ENCODE results near the gene TMEM91.
"Not testable (repeated sequence)": the region's sequence is repeated elsewhere in the genome, so short reads cannot be mapped to it uniquely, and the experiment has no call there.

TMEM91 gene

DNA sequence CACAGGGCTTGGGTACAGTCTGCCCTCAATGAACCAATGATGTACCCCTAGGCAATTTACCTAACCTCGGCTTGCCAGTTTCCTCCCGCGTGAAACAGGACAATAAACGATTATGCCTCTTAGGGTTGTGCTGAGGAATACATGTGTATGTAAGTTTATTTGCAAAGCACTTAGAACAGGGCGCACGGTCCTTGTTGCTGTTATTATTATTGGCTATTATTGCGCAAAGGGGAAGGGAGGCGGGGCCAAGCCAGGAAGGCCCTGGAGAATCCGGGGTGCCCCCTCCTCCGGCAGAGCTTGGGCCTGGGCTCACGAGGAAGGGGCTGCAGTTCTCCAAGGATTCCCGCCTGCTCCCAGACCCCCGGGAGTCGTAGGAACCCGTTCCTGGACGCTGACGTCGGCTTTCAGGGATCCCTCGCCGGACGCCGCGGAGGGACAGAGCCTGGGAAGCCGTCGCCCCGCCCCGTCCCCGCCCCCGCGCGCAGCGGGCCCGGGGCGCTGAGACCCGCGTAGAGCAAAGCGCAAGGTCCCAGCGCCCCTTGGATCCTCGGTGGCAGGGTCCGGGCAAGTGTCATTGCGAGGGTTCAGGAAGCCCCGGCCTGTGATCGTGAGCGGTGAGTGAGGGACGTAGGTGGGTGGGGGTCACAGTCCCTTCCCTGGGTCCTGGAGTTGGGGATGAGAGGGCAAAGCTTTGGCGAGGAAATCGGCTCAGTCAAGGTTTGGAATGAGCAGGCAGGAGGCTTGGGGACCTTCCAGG lies at the start of gene TMEM91:
TMEM91 (plus strand) TSS at position 293 of the 757 bp plus-strand sequence. CDS start 1,777 bp downstream, outside the sequence.
- FAIRE-seq = no peak

DNA sequence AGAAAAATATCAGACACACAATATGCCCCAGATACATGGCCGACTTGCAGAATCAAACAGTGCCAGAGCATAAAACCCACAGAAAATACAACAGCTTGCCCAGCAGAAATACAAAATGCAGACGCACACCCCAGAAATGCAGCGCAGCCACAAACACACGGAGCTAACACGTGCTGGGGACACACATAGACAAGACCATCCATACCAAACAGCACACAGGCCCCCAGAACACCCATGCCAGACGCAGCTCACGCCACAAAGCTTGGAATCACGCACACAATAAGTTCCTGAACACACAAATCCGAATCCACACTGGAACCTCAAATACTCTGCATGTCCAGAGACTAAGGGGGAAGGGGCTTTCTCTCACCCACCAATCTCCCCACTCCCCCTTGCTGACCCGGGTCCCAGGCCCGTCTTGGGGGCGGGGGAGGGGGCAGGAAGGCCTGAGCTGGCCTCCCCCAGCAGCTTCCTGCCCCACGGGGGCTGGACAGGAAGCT lies 49.2 kb upstream of the TMEM91 start:
- no peak for FAIRE-seq

DNA sequence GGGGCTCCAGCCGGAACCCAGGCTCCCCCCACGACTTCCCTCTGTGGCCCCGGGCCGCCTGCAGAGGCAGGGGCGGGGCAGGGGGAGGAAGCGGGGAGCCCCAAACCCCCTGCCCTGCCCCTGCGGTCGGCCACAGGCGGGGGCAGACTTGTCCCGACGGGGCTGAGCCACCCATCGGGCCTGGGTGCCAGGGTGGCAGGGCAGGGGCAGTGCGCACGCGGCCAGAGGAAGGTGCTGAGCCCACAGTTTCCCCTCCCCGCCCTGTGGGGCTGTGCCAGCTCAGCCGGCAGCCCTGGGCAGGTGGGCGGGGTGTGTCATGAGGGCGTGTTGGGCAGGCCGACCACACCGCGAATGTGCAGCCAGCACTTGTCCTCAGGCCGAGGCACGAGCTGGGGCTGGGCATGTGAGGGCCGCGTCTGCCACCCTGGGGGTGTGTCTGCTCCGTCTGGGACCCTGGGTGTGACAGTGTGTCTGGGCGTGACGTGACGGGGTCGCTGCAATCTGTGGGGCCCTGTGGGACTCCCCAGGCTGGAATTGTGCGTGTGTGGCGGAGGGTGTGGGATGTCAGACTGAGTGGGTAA lies 48.7 kb upstream of the TMEM91 start:
- FAIRE-seq = no peak

DNA sequence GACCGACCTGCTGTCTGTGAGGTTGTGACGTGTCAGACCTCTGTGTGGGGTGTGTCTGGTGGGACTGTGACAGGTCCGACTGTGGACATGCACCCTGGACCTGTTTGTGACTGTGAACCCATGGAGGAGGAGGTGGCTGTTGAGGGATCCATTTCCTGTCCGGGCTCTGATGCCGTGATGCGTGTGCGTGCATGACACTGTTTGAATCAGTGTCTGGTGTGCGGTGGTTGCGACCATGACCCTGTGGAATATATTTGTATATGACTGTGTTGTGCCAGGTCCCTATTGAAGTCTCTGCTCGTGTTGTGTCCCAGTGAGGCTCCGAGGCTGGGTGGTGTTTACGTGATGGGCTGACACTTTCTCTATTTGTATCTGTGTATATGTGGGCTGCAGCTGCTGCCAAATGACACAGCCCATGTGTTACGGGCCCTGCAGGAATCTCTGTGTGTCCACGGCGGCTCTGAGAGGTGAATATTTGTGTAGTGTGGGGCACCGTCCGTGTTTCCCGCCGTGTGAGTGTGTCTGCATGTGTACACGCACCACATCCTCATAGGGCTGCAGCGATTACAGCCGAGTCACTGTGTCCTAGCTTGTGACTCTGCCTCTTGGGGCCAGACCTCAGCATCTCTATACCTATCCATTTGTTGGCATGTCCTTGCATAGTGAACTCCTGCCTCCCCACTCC lies 48.0 kb upstream of the TMEM91 start:
- FAIRE-seq = no peak

DNA sequence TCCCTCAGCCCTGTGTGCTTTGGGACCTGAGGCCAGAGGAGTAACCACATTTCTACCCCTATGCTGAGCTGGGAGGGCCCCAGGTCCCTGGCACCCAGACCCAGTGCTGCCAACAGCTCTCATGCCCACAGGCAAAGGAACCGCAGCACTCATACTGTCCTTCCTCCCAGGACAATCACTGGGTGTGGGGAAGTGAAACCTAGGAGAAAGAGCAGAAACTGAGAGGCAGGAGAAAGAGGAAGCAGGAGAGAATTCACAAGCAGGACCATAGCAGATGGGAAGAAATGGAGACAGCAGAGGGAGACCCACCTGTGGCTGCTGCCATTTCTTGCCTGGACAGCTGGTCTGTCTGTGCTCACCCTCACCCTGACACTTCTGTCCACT lies 47.5 kb upstream of the TMEM91 start:
- FAIRE-seq = no peak

DNA sequence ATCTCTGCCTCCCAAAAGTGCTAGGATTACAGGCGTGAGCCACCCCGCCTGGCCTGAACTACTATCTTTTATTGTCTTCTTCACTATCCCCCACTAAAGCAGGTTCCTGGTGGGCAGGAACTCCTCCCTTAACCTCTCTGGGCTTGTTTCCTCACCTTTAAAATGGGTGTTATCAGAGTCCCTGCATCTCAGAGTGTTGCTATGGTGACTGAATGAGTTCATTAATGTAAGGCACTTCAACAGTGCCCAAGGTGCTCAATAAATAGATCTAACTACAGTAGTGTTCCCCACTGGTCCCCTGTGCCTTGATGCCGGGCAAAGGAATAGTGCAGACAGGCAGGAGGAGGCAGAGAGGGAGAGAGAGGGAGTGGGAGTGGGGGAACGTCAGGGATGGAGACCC lies 45.9 kb upstream of the TMEM91 start:
- FAIRE-seq = no peak

DNA sequence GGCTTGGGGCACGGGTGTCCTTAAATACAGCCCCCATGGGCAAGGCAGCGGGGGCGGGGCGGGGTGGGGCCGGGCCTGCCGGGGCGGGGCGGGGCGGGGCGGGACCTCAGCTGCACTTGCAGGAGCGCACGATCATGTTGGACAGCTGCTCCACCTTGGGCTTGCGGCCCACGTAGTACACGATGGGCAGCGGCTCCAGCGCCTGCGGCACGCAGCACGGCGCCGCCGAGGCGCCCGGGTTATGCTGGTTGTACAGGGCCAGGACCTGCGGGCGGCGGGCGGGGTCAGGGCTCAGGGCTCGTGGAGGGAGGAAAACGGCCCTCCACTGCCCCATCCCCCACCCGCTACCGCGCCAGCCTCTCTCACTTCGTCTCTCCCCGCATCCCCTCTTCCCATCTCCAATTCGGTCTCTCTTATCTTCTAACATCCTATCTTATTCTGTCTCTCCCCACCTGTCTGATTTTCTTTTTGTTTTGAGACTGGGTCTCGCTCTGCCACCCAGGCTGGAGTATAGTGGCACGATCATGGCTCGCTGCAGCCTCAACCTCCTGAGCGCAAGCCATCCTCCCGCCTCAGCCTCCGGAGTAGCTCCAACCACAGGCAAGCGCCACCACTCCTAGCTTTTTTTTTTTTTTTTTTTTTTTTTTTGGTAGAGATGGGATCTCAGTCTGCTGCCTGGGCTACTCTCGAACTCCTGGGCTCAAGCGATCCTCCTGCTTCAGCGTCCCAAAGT lies 45.2 kb upstream of the TMEM91 start:
- FAIRE-seq = no peak

DNA sequence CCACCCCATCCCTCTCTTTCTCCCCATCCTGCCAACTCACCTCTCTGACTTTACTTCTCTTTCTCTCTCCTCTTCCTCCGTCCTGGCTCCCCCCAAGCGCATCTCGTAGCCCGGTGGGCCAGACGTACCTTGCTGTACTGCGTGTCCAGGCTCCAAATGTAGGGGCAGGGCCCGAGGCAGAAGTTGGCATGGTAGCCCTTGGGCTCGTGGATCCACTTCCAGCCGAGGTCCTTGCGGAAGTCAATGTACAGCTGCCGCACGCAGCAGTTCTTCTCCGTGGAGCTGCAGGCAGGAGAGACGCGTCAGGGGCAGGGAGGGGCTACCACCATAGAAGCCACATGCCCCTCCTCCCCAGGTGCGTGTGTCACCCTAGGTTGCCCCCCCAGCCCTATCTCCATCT lies 44.3 kb upstream of the TMEM91 start:
- no peak for FAIRE-seq

DNA sequence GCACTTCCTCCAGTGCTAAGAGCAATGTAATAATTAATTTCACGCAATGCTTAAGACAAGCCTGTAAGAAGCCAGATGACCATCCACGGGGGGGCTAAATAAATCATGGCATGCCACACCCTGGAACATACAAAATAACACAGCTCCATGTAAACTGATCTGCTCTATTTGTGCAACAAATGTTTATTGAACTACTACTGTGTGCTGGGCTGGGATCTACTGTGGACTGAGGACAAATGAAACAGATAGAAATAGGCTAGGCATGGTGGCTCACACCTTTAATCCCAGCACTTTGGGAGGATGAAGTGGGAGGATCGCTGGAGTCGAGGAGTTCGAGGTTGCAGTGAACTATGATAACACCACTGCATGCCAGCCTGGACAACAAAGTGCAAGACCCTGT lies 43.9 kb upstream of the TMEM91 start:
- FAIRE-seq = no peak

DNA sequence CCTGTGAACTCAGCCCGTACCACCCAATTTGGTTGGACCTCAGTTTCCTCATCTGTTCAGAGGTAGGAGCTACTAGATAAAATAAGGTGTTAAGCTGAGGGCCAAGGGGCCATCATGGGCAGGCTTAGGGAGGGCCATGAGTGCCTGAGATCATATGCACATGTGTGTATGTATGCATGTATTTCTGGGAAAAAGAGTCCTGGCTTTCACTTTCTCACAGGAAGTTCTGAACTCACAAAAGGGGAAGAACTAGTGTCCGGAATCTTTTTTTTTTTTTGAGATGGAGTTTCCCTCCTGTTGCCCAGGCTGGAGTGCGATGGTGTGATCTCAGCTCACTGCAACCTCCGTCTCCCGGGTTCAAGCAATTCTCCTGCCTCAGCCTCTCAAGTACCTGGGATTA lies 41.5 kb upstream of the TMEM91 start:
- no peak for FAIRE-seq

DNA sequence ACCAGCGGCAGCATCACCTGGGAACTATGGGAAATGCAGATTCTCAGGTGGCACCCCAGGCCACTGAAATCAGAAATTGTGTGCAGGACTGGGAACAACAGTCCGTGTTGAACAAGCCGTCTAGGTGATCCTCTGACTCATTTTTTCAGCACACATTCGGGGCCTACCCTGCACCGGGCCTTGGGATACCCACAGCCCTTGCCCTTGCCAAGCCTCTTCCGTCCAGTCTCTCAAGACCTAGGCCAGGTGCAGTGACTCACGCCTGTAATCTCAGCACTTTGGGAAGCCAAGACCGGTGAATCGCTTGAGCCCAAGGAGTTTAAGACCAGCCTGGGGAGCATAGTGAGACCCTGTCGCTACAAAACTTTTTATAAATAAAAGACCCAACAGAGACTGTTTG lies 40.9 kb upstream of the TMEM91 start:
- FAIRE-seq = no peak

DNA sequence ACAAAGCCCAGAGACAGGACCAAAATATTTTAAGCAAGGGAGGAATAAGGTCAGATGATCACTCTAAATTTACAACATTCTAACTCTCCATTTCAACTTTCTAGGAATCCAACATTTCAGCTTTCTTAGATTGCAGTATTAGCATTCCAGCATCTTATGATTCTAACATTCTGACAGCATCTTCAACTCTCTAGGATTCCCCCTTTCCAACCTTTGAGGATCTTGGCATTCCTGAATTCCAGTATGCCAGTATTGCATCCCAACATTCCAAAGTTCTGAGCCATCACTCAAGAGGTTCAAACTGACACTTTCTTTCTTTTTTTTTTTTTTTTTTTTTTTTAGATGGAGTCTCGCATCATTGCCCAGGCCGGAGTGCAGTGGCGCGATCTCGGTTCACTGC lies 36.4 kb upstream of the TMEM91 start:
- no peak for FAIRE-seq

DNA sequence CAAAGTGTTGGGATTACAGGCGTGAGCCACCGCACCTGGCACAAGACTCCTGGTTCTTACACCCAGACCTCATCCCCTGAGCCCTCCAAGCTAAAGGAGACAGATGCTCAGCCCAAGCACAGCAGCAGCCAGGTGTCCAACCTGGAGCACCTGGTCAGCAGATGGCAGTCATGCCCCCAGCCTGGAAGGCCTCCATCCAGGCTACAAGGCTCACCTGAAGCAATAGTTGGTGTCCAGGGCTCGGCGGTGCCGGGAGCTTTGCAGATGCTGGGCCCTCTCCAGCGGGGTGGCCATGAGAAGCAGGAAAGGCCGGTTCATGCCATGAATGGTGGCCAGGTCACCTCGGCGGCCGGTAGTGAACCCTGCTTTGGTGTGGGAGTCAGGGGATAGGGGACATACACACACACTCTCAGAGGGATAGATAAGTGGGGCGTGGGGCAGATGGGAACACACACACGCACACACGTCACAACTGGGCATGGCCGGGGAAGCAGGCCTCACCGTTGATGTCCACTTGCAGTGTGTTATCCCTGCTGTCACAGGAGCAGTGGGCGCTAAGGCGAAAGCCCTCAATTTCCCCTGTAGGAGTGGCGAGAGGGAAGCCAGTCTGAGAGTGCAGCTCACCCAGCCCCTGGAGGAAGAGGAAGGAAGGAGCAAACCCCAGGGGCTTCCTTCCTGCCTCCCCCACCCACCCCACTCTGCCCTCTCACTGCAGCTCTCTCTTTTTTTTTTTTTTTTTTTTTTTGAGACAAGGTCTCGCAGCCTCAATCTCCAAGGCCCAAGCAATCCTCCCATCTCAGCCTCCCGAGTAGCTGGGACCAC lies 34.5 kb upstream of the TMEM91 start:
- no peak for FAIRE-seq

DNA sequence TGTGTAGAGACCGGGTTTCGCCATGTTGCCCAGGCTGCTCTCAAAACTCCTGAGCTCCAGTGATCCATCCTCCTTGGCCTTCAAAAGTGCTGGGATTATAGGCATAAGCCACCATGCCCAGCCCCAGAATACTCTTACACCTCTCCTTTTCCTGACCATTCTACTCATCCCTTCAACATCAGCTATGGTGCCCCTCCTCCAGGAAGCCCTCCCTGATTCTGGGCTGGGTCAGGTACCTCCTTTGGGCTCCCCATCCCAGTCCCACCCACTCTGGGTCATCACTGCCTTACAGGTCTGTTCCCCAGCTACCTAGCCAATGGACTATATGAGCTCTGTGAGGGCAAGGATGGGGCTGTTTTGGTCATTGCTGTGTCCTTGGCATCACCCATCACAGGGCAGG lies 32.2 kb upstream of the TMEM91 start:
- FAIRE-seq = no peak

DNA sequence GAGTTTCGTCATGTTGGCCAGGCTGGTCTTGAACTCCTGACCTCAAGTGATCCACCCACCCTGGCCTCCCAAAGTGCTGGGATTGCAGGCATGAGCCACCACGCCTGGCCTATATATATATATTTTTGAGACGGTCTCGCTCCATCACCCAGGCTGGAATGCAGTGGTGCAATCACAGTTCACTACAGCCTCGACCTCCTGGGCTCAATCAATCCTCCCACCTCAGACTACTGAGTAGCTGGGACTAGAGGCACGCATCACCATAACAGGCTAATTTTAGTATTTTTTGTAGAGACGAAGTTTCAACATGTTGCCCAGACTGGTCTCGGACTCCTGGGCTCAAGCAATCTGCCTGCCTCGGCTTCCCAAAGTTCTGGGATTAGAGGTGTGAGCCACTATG lies 29.4 kb upstream of the TMEM91 start:
- FAIRE-seq = not testable (repeated sequence)

DNA sequence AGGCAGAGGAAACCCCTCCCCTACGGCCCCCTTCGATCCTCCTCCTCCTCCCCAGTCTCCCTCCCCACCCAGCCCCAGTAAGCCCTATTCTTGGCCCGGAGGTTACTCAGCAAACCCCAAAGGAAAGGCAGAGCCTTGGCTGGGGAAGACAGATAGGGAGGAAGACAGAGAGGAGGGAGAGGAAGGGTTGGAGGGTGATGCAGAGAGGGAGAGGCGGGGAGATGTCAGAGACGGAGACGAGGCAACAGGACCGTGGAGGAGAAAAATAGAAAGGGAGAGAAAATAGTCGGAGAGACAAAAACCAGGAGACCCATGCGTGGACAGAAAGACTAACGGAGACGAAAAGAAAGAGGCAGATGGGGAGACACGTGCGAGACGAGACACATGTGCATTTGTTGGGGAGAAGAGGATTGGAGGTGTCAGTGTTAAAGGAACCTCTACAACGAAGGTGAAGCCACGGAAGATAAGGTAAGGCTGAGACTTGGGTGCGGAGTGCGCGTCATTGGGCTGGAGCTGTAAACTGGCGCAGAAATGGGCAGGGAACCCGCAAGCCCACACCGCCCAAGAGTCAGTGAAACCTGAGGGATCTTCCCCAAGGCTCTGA lies 25.5 kb upstream of the TMEM91 start:
- FAIRE-seq = no peak

DNA sequence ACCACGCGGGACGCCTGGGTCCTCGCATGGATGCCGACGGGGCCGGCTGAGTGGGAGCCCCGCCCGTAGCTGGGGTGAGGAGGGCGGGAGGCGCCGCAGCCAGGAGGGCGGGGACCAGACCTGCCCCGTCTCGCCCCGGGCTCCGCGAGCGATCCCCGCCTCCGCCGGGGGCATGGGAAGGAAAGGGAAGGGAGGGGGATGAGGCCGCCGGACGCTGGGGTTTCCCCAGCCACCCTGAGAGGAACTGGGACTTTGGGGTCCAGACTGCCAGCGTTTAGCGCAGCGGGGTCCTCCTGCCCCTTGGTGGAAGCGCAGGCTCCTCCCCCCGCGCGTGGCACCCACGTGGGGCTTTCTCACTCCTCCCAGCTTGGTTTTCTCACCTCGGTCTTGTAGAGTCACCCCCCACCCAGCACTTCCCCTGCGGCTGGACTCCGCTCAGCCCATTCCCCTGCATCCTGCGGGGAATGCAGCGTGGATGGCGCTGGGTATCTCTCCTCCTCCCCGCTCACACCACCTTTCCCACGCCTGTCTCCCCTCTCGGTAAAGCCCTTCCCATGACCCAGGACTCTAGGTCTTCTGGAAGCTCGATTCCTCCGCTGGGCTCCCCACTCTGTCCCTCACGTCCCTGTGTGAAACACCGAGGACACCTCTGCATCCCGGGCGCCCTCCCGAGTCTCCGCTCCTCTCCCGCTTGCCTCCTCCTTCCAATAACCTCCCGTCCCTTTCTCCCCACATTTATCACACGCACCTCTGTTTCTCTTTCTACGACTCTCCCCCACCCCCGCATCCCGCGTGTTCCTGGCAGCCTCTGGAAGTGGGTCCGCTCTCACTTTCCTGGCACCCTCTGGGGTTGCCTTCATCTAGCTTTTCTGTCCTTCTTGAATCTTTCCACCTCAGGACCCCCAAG lies 24.7 kb upstream of the TMEM91 start:
- FAIRE-seq = no peak

DNA sequence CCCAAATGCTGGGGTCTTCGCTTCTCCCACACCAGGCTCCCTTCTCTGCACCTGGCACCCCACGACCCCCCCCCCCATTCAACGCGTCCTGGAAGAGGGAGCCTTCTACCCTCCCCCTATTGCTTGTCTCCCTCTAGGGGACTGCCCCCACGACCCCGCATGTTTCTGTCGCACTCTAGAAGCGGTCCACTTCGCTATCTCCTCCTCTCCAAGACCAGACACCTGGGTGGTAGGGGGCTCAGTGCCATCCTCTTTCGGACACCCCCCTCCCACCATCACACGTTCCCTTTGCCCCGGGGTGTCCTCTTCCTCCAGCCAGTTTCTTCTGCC lies 24.1 kb upstream of the TMEM91 start:
- no peak for FAIRE-seq

DNA sequence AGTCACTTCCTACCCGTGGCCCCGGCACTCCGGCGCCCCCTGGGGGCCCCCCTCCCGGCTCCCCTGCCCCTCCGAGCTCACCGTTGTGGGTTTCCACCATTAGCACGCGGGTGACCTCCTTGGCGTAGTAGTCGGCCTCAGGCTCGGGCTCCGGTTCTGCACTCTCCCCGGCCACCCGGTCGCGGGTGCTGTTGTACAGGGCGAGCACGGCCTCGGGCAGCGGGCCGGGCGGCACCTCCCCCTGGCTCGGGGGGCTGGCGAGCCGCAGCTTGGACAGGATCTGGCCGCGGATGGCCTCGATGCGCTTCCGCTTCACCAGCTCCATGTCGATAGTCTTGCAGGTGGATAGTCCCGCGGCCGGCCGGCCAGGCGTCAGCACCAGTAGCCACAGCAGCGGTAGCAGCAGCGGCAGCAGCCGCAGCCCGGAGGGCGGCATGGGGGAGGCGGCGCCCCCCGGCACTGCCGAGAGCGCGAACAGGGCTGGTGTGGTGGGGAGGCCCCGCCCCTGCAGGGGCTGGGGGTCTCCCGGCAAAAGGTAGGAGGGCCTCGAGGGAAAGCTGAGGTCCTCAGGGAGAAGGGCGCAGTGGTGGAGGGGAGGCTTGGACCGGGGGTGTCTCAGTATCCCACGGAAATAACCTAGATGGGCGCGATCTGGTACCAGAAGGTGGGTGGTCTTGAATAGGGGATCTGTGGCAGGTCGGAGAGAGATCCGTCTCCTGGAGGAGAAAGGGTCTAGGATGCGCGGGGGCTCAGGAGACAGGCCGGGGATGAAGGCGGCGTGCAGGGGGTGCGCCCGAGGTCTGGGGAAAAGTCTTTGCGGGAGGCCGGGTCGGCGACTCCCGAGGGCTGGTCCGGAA lies 23.5 kb upstream of the TMEM91 start:
- no peak for FAIRE-seq
